HG03175 (cell line): ENCODE results near the gene FLAD1.

Experiments used
- ATAC-seq: cut with Tn5 transposase; IDR thresholded peaks from one replicate; pipeline ENCODE4 v1.9.1; 2021; ENCODE audit warnings: mild to moderate bottlenecking, moderate library complexity; ENCODE audit not compliant: unreplicated experiment

The FLAD1 gene

DNA sequence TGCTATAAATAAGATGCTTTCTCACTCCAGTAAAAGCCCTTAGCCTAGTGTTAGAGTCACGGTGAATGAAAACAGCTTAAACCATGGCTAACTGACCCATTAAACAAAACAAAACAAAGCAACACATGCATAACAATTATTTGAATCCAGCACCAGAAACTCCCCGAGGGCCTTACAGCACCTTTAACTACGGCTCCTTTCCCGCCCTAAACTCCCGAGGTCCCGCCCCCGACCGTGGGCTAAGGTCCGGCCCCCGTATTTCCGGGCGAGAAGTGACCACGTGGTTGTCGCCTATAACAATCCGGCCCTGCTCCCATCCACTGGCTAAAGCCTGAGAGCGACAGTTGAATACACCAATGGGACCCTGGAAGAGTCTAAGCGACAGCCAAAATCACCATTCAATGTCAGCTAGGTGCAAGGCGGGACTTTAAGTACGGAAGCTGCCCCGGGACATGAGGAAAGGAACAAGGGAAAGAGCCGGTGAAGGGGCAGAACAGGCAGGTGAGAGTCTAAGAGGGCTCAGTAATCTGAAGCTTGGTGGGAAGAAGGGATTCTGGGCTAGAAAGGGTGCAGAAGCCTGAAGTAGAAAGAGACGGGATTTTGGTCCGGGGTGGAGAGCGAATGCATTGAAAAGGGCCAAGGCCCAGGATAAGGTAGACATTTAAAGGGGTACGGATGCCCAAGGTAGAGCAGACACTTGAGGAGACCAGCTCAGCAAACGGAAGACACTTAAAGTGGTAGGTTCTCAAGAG lies at the start of gene FLAD1:
Gene FLAD1, plus strand, starts transcription at position 448 of the 752 bp plus-strand sequence. CDS start 351 bp downstream, outside the sequence.
- peak; percentile 99 for ATAC-seq

GRCh38 chr1:154934358-154934948 lies 48.7 kb upstream of the FLAD1 start:
- no peak for ATAC-seq

DNA sequence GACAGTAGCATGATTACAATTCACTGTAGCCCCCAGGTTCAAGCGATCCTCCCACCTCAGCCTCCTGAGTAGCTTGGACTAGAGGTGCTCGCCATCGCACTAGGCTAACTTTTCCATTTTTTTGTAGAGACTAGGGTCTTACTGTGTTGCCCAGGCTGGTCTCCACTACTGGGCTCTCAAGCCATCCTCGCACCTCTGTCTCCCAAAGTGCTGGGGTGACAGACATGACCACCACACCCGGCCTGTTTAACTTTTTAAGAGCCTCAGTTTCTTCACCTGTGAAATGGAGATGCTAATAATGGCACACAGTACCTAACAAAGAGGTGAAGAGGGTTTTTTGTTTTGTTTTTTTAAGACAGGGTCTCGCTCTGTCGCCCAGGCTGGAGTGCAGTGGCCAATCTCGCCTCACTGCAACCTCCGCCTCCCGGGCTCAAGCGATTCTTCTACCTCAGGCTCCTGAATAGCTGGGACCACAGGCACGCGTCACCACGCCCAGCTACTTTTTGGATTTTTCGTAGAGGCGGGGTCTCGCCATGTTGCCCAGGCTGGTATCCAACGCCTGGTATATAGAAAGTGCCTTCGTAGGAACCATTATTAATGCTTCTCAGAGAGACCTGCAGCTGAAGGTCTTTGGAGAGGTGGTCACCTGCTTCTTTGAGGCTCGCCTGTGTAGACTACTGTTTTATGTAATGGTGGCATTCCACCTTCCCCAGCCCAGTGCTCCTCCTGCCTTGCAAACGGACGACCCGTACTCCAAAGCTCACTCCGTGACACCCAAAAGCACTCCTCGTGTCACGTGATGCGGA lies 47.2 kb upstream of the FLAD1 start:
- ATAC-seq = no peak

DNA sequence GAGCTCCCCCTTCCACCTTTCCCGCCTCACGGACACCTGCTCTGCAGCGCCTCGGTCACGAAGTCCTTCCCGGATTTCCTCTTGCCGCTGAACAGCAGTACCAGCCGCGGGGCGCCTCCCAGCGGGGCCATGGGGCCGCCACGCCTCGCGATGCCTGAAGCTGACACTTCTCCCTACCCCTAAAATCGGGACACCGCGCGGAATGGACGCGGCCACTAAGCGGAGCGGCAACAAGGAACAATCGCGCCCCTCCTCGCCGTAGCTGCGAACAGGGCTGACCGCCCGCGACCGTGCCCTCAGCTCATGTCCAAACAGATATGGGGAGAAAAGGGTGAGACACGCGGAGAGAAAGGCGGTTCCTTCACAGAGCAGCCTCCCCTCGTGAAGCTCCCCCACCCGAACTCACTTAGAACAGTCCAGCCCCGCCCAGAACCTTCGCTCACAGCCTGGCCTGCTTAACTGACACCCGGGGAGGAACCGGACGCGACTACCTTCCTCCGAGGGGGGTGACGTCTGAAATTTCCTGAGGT lies 46.5 kb upstream of the FLAD1 start, which contains the start of gene PMVK:
Gene PMVK, minus strand, starts transcription at position 165 of the 530 bp plus-strand sequence. Its CDS starts 34 bp downstream, at position 131.
- peak; percentile 82 for ATAC-seq

DNA sequence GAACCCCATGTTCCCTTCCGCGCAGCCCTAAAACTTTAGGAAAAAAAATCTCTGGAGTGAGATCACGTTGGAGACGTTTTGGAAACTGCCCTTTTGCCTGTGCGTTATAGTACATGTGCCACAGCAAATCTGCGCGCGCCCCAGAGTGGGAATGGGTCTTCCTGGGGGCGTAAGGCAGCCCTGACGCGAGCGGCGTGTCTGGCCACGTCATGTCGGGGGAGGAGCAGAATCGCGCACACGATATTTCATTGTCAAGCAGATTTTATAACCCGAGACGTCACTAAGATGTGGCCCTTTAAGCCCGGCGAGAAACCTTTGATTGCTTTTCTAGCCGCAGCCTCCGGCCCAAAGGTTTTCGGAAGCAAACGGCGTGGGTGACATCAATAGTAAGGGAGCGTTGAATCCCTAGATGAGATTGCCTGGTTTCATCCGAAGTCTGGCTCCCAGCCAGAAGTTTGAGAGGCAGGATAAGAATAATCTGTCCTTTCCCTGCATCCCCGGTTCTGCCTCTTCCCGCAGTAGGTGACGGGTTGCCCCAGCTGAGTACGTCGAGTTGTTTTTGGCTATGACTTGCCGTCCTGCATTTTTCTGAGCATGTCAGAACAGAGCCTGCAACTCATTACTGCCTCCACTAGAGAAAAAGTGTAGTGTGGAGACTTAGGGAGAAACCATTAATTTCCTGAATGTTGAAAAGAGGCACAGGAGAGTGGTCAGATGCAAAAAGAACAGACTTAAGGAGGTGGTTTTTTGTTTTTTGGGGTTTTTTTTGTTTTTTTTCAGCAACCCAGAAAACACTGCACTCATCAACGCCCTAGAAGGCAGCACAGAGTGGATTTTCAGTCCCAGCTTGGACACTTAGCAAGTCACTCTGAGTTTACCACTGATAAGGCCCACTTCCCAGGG lies 45.8 kb upstream of the FLAD1 start:
- ATAC-seq = peak; percentile 65

DNA sequence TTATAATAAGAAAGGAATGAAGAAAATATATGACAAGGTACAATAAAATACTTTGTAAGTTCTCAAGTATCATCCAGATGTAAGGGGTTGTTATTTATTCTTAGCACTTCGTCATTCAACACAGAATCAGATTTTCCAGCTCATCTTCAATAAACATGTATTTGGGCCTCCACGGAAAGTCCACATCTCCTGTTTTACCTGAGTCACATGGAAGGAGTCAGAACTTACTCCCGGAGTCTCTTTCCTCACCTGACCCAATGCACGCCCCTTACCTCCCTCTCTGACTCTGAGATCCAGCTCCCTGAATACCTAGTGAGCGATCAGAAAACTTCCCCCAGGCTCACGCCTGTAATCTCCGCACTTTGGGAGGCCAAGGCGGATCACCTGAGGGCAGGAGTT lies 45.2 kb upstream of the FLAD1 start:
- no peak for ATAC-seq

- no peak for ATAC-seq
These were observed 44.3 kb upstream of the FLAD1 start for GRCh38 chr1:154938604-154939399.

DNA sequence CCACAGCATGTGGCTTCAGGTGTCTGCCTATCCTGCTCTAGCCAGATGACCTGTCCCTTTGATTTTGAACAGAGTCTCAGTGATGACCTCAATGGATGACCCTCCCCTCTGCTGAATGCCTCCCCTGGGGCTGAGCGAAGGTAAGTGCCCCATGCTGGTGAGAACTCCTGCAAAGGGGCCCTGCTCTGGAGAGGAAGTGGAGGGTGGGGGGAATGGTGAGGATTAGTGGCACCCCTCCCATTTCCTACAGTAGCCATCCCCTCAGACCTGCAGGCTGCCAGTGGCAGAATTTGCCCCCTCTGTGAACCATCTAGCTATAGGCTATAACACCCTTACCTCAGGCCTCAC lies 43.0 kb upstream of the FLAD1 start:
- ATAC-seq = no peak

DNA sequence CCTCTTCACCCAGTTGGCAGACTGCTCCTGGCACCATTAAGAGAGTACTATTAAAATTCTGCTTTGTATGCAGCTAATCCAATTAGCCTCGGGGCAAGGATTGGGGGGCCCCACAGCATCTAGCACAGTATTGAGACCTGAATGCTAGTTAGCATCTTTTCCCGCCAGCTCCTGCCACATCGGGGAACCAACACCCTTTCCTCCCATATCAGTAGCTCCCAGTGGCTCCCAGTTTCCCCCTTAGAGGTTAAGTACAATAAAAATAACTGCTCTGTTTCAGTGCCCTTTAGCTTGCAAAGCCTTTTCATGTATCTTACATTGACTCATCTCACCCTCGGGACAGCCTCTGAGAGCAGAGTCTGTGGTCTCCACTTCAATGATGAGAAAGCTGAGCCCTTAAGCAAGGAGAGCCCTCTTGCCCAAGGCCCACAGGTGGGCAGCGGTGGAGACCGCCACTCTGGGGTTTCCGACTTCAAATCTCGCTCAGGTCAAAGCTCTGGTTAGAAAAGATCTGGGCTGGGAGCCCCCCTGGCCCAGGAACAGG lies 42.4 kb upstream of the FLAD1 start:
- ATAC-seq = no peak

GRCh38 chr1:154941333-154942013 lies 41.7 kb upstream of the FLAD1 start:
- no peak for ATAC-seq

DNA sequence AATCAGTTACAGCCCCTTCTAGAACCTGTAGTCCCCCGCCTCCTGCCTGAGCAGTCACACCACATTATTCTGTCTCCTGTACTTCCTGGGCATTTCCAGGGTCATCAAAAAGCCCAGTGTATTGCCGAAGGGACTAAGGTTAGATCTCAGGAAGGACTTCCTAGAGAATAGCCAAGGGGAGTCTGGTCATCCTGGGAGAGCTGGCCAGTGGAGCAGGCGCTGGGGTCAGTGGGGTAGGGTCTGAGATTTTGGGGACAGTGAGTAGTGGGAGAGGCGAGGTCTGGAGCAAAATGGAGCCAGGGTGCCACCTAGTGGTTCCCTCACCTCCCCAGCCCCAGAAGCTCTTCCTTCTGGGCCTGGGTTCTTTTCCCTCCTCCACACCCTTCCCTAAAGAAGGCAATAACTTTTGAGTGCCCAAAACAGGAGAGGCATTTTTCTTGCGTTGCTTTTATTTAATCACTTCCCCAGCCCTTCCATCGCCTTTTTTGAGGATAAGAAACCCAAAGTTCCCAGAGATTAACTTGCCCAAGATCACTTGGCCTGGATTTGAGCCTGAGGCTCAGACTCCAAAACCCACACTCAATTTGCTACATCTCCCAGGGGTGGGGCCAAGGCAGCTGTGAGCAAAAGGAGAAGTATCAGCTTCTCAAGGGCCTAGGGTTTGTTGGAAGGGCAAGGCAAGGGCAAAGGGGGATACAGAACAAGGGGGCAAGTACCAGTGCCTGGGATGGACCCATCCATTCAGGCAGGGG lies 39.3 kb upstream of the FLAD1 start:
- no peak for ATAC-seq

- no peak for ATAC-seq
These were observed 38.6 kb upstream of the FLAD1 start for GRCh38 chr1:154944401-154945159.

GRCh38 chr1:154945160-154945961 lies 37.8 kb upstream of the FLAD1 start:
- ATAC-seq = no peak

DNA sequence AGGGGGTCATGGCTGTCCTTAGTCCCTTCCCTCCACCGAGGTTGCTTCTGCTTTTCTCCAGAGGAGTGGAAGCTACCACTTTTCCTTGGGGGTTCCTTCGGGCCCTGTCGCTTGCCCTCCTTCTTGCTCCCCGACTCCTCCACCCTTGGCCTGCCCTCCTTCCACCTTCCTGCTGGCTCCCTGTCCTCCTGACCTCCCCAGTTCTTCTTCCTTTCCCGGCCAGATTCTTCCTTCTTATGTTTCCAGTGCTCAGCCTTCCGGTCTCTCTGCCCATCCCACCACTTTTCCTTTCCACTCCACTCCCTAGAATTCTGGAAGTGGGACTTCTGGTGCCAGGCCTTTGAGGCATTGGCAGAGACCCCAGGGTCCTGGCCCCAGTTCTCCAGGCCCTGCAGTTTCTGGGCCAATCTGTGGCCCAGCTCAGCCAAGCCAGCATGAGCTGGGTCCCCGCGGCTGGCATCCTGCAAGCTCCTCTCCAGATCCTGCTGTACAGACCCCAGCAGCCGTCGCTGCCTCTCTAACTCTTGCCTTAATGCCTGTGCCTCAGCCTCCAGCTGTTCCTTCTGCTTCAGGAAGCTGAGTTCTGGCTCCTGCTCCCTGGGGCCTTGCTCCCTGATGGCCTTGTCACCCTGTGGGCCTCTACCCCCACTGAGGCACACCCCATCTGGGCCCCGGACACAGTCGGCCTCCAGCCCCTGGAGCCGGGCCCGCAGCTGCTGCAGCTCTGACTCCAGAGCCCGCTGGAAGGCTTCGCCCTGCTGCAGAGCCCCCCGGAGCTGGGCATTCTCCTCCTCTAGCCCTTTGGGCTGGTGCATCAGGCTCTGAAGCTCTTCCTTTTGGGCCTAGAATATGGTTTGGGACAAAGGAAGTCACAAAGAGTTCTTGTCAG lies 36.9 kb upstream of the FLAD1 start:
- ATAC-seq = no peak

DNA sequence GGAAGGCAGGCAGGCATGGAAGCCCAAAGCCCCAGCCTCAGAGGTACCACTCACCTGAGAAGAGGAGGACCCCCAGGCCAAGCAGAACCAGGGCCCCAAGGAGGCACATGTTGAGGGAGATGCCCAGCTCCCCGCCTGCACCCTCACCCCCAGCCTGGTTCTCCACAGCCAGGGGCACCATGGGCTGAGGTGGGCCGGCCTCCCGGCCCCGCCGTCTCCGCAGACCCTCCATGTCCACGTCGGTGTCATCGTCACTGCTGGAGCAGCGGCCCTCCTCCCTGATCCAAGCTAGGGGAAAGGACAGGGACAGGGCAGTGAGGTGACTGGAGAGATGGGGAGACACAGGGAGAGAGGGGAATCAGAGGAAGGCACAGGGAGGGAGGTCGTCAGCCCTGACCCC lies 35.1 kb upstream of the FLAD1 start:
- no peak for ATAC-seq
